Neuronal stem cell (in vitro differentiated cells): ENCODE measurements around the gene ACKR2.

ENCODE experiments used
- DNase-seq: peaks from one replicate; pipeline ENCODE4 v3.0.0-alpha.2; 2013; ENCODE audit warnings: low spot score
- H2AFZ ChIP-seq: one replicate; pipeline ENCODE4 v1.6.1; 2013; ENCODE audit warnings: mild to moderate bottlenecking, low read length, inconsistent platforms
- H2AK5ac ChIP-seq: 2 replicates; pipeline ENCODE4 v1.6.1; 2013; ENCODE audit warnings: low read depth, mild to moderate bottlenecking, inconsistent platforms, low read length, moderate library complexity, mixed read lengths
- H2BK120ac ChIP-seq: 2 replicates; pipeline ENCODE4 v1.6.1; 2013; ENCODE audit warnings: low read depth, mild to moderate bottlenecking, inconsistent platforms, low read length, moderate library complexity, mixed read lengths
- H2BK12ac ChIP-seq: one replicate; pipeline ENCODE4 v1.6.1; 2013; ENCODE audit warnings: low read length, inconsistent platforms
- H2BK15ac ChIP-seq: 2 replicates; pipeline ENCODE4 v1.6.1; 2013; ENCODE audit warnings: mild to moderate bottlenecking, low read length, inconsistent platforms, mixed read lengths
- H2BK5ac ChIP-seq: one replicate; pipeline ENCODE4 v1.6.1; 2013; ENCODE audit warnings: inconsistent platforms, mild to moderate bottlenecking, low read length, moderate library complexity
- H3K14ac ChIP-seq: one replicate; pipeline ENCODE4 v1.6.1; 2013; ENCODE audit warnings: low read length, inconsistent platforms
- H3K18ac ChIP-seq: 2 replicates; pipeline ENCODE4 v1.6.1; 2013; ENCODE audit warnings: low read length, inconsistent platforms
- H3K23ac ChIP-seq: 2 replicates; pipeline ENCODE4 v1.6.1; 2013; ENCODE audit warnings: low read depth, mild to moderate bottlenecking, mixed read lengths, low read length, inconsistent platforms; ENCODE audit not compliant: poor library complexity
- H3K27ac ChIP-seq: replicated peaks from 3 replicates; pipeline ENCODE4 v1.5.1; 2013; ENCODE audit warnings: low read length, inconsistent platforms
- H3K27me3 ChIP-seq, 3 experiments: 2 replicates each; pipeline ENCODE4 v1.6.1; 2013; ENCODE audit warnings: low read length in 3 of 3, mild to moderate bottlenecking in 2 of 3, inconsistent platforms in 1 of 3, low read depth in 1 of 3, mixed read lengths in 1 of 3, moderate library complexity in 1 of 3; ENCODE audit not compliant: control insufficient read depth in 3 of 3, insufficient read depth in 3 of 3
- H3K36me3 ChIP-seq, 2 donors: replicated peaks in 1 of 2; 2 replicates each; pipeline ENCODE4 v1.6.1; 2013; ENCODE audit warnings: low read length in 2 of 2; ENCODE audit not compliant: control insufficient read depth in 2 of 2, insufficient read depth in 2 of 2
- H3K4ac ChIP-seq: 2 replicates; pipeline ENCODE4 v1.6.1; 2013; ENCODE audit warnings: inconsistent platforms, mild to moderate bottlenecking, low read length, moderate library complexity
- H3K4me1 ChIP-seq, 2 donors: 1 replicate in 1 of 2; 2 replicates in 1 of 2; pipeline ENCODE4 v1.6.1; 2013; ENCODE audit warnings: low read length in 2 of 2, low read depth in 1 of 2; ENCODE audit not compliant: control insufficient read depth in 2 of 2, insufficient read depth in 1 of 2
- H3K4me2 ChIP-seq: one replicate; pipeline ENCODE4 v1.6.1; 2013; ENCODE audit warnings: mild to moderate bottlenecking, low read length, inconsistent platforms; ENCODE audit not compliant: insufficient read depth, poor library complexity, severe bottlenecking
- H3K4me3 ChIP-seq, 2 donors: 2 replicates each; pipeline ENCODE4 v1.5.1; 2013; ENCODE audit warnings: low read length in 2 of 2, mild to moderate bottlenecking in 2 of 2, inconsistent platforms in 1 of 2, moderate library complexity in 1 of 2
- H3K79me1 ChIP-seq: one replicate; pipeline ENCODE4 v1.6.1; 2013; ENCODE audit warnings: low read depth, mild to moderate bottlenecking, inconsistent platforms, low read length, moderate library complexity
- H3K9ac ChIP-seq: one replicate; pipeline ENCODE4 v1.6.1; 2013; ENCODE audit warnings: mild to moderate bottlenecking, low read depth, low read length, inconsistent platforms; ENCODE audit not compliant: poor library complexity
- H3K9me3 ChIP-seq, 2 donors: replicated peaks in 1 of 2; 2 replicates each; pipeline versions ENCODE3 to v1.6.1; 2013; ENCODE audit warnings: low read length in 2 of 2, mild to moderate bottlenecking in 2 of 2, inconsistent platforms in 1 of 2, low read depth in 1 of 2, mixed read lengths in 1 of 2, moderate library complexity in 1 of 2; ENCODE audit not compliant: control insufficient read depth in 2 of 2, insufficient read depth in 1 of 2
- H4K8ac ChIP-seq: one replicate; pipeline ENCODE4 v1.6.1; 2013; ENCODE audit warnings: low read depth, mild to moderate bottlenecking, inconsistent platforms, low read length, moderate library complexity
- H4K91ac ChIP-seq: one replicate; pipeline ENCODE4 v1.6.1; 2013; ENCODE audit warnings: low read length, low read depth, mild to moderate bottlenecking, inconsistent platforms; ENCODE audit not compliant: poor library complexity
- WGBS, 2 donors: extraction: QIAGEN DNeasy Blood & Tissue Kit; methylation state at CpG; one replicate each; pipeline ENCODE4 v1.1.7; 2013; ENCODE audit warnings: missing lambda C conversion rate in 2 of 2, mixed read lengths in 1 of 2; ENCODE audit not compliant: insufficient read length in 2 of 2, insufficient replicate concordance in 1 of 2; ENCODE audit errors: extremely low coverage in 2 of 2; 5-methylcytosine and 5-hydroxymethylcytosine counted together

Gene ACKR2

GRCh38 chr3:42796332-42796885, 12.8 kb upstream of the ACKR2 start:
- Histone ChIP-seq H3K4ac (no peak overlapping the region), H3K9me3 (peaks cover 0 to 4% of the 10 kb centered on the region in 2 donors), H4K91ac (no peak overlapping the region), H3K27ac (no peak overlapping the region), H2BK5ac (no peak overlapping the region), H2BK120ac (no peak overlapping the region), H3K4me1 (peaks cover 0 to 1% of the 10 kb centered on the region in 2 donors), H3K14ac (no peak overlapping the region), H3K79me1 (no peaks in the 10 kb centered on the region), H2AK5ac (no peak overlapping the region), H3K4me2 (no peak overlapping the region), H4K8ac (no peak overlapping the region), H3K27me3 (no peaks in the 10 kb centered on the region), H3K36me3 (peaks cover 10 to 71% of the 10 kb centered on the region in 2 donors), H2BK12ac (no peak overlapping the region), H3K18ac (no peak overlapping the region), H3K4me3 (no peak overlapping the region), H3K9ac (no peak overlapping the region), H2BK15ac (no peak overlapping the region), H2AFZ (no peak overlapping the region), H3K23ac (no peak overlapping the region)
- no peak for DNase-seq
- WGBS, 2 donors, result no CpG with 5 or more reads among the region's 5 CpGs

- Histone ChIP-seq H3K27me3 (no peaks in the 10 kb centered on the region), H3K9me3 (peaks cover 0 to 4% of the 10 kb centered on the region in 2 donors), H3K9ac (no peak overlapping the region), H2AFZ (no peak overlapping the region), H3K18ac (no peak overlapping the region), H2AK5ac (no peak overlapping the region), H2BK15ac (no peak overlapping the region), H4K8ac (no peak overlapping the region), H2BK120ac (no peak overlapping the region), H3K4ac (no peak overlapping the region), H3K4me1 (peaks cover 1 to 5% of the 10 kb centered on the region in 2 donors), H2BK12ac (no peak overlapping the region), H4K91ac (no peak overlapping the region), H3K27ac (no peak overlapping the region), H3K23ac (no peak overlapping the region), H3K36me3 (peaks cover 3 to 55% of the 10 kb centered on the region in 2 donors), H2BK5ac (no peak overlapping the region), H3K79me1 (peaks cover 2% of the 10 kb centered on the region), H3K14ac (no peak overlapping the region), H3K4me2 (no peak overlapping the region), H3K4me3 (no peak overlapping the region)
- no peak for DNase-seq
- WGBS, 2 donors, result no CpG with 5 or more reads among the region's 7 CpGs
Observed at GRCh38 chr3:42799376-42799775, 9.9 kb upstream of the ACKR2 start.

- Histone ChIP-seq H2BK120ac (no peak overlapping the region), H3K79me1 (peaks cover 2% of the 10 kb centered on the region), H3K4me1 (peaks cover 3 to 7% of the 10 kb centered on the region in 2 donors), H3K23ac (no peak overlapping the region), H3K36me3 (peaks cover 3 to 47% of the 10 kb centered on the region in 2 donors), H3K9ac (no peak overlapping the region), H2AFZ (no peak overlapping the region), H3K27ac (no peak overlapping the region), H3K4ac (no peak overlapping the region), H3K4me3 (no peak overlapping the region), H3K4me2 (no peak overlapping the region), H3K18ac (no peak overlapping the region), H4K91ac (no peak overlapping the region), H3K9me3 (peaks cover 0 to 4% of the 10 kb centered on the region in 2 donors), H4K8ac (no peak overlapping the region), H3K14ac (no peak overlapping the region), H2AK5ac (no peak overlapping the region), H3K27me3 (peaks cover 0 to 4% (median 0%) of the 10 kb centered on the region in 3 experiments), H2BK15ac (no peak overlapping the region), H2BK5ac (no peak overlapping the region), H2BK12ac (no peak overlapping the region)
- no peak for DNase-seq
- whole genome bisulfite sequencing, 2 donors, result no CpG with 5 or more reads among the region's 2 CpGs
Observed at GRCh38 chr3:42800251-42800650, 9.0 kb upstream of the ACKR2 start.

- Histone ChIP-seq H2AFZ (no peak overlapping the region), H4K91ac (no peak overlapping the region), H3K27ac (no peak overlapping the region), H4K8ac (no peak overlapping the region), H3K79me1 (peaks cover 2% of the 10 kb centered on the region), H3K23ac (no peak overlapping the region), H2BK120ac (no peak overlapping the region), H3K4me1 (peaks cover 5 to 10% of the 10 kb centered on the region in 2 donors), H3K9me3 (peaks cover 0 to 4% of the 10 kb centered on the region in 2 donors), H3K4ac (no peak overlapping the region), H3K36me3 (peaks cover 3 to 39% of the 10 kb centered on the region in 2 donors), H3K14ac (no peak overlapping the region), H2BK5ac (no peak overlapping the region), H3K9ac (no peak overlapping the region), H3K4me2 (no peak overlapping the region), H2AK5ac (no peak overlapping the region), H2BK12ac (no peak overlapping the region), H3K27me3 (peaks cover 0 to 8% (median 6%) of the 10 kb centered on the region in 3 experiments), H2BK15ac (no peak overlapping the region), H3K4me3 (no peak overlapping the region), H3K18ac (no peak overlapping the region)
- DNase-seq, result no peak
- no CpG with 5 or more reads among the region's 3 CpGs for WGBS, 2 donors
Observed at GRCh38 chr3:42801048-42801620, 8.1 kb upstream of the ACKR2 start.
